ENCODE results near the gene ARHGAP15.

- TF ChIP-seq CTCF (IDR thresholded peaks at IDR 0.05) (no peak), POLR2A (IDR thresholded peaks at IDR 0.05) (no peak)
These were observed 264.8 kb downstream of the ARHGAP15 start for GRCh38 chr2:143394062-143394461.
